Right atrium auricular region (tissue), 2 donors: ENCODE results near the gene UGT2A3. TPM values are rescaled to one million over a fixed set of nuclear protein-coding genes. Genes with fewer than 3 reads are reported as not detected.
"Not testable (repeated sequence)": the region's sequence is repeated elsewhere in the genome, so short reads cannot be mapped to it uniquely, and the experiment has no call there.

Source experiments
- DNase-seq: peaks from one replicate; pipeline ENCODE4 v3.0.0-alpha.2; 2019; ENCODE audit warnings: low spot score
- H3K27ac ChIP-seq, 2 donors: fragments of 200-600 bp; sonication (generic); 1 replicate in 1 of 2; 2 replicates in 1 of 2; pipeline ENCODE4 v1.5.1; 2016 to 2019
- H3K27me3 ChIP-seq, 2 donors: fragments of 200-600 bp; sonication (generic); one replicate each; pipeline versions ENCODE4 v1.5.1 to v1.6.0; 2017 to 2019
- H3K36me3 ChIP-seq: fragments of 200-600 bp; sonication (generic); one replicate; pipeline ENCODE4 v1.5.1; 2016
- H3K4me1 ChIP-seq, 2 donors: fragments of 200-600 bp; sonication (generic); one replicate each; pipeline versions ENCODE4 v1.5.1 to v1.6.0; 2017 to 2019
- H3K4me3 ChIP-seq, 2 donors: fragments of 200-600 bp; sonication (generic); 1 replicate in 1 of 2; 2 replicates in 1 of 2; pipeline ENCODE4 v1.5.1; 2017 to 2019; ENCODE audit warnings: mild to moderate bottlenecking in 1 of 2, moderate library complexity in 1 of 2
- H3K9me3 ChIP-seq, 2 donors: fragments of 200-600 bp; sonication (generic); one replicate each; pipeline ENCODE4 v1.5.1; 2019
- CTCF ChIP-seq, 2 donors: fragments of 200-600 bp; sonication (generic); IDR thresholded peaks; one replicate each; pipeline ENCODE4 v1.5.1; 2019; ENCODE audit warnings: antibody characterized with exemption in 2 of 2
- total RNA-seq, 2 donors: library from RNA; depleted of rRNA; stranded (reverse); fragments of >200 nt; gene quantifications; one replicate each; pipeline ENCODE4 v1.1.0, GENCODE V29; 2016

The UGT2A3 gene
- total RNA-seq, 2 donors from 2014 or later, result not detected

- Histone ChIP-seq H3K27me3 (no peaks in the 10 kb centered on the region), H3K9me3 (no peaks in the 10 kb centered on the region), H3K36me3 (no peaks in the 10 kb centered on the region), H3K27ac (no peak overlapping the region), H3K4me1 (no peaks in the 10 kb centered on the region), H3K4me3 (no peak overlapping the region)
- DNase-seq, result no peak
- no peak for TF ChIP-seq CTCF (IDR thresholded peaks at IDR 0.05)
Observed at GRCh38 chr4:68963374-68963773, 11.8 kb upstream of the UGT2A3 start.

DNA sequence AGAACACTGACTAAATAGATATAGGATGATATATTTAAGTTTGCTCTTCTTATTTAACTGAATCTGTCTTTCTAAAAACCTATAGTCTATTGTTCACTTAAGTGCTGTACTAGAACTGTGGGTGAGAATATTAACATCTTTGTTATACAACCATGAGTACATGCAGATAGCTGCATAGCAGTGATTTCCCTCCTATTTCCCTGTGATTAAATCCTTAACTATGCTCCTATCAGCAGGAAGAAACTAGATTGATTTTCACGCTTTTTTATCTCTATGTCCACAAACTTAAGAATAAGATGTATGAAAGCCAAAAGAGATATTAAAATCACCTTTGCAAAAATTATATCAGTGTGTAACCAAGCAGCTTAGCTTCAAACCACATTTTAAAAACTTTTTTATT is 11.3 kb upstream of the UGT2A3 start:
- no peaks in the 10 kb centered on the region for H3K27me3 ChIP-seq
- H3K27ac ChIP-seq, result no peak overlapping the region
- no peaks in the 10 kb centered on the region for H3K9me3 ChIP-seq
- DNase-seq, result no peak
- no peaks in the 10 kb centered on the region for H3K36me3 ChIP-seq
- no peaks in the 10 kb centered on the region for H3K4me1 ChIP-seq
- H3K4me3 ChIP-seq, result no peak overlapping the region
- TF ChIP-seq CTCF (IDR thresholded peaks at IDR 0.05), result no peak

DNA sequence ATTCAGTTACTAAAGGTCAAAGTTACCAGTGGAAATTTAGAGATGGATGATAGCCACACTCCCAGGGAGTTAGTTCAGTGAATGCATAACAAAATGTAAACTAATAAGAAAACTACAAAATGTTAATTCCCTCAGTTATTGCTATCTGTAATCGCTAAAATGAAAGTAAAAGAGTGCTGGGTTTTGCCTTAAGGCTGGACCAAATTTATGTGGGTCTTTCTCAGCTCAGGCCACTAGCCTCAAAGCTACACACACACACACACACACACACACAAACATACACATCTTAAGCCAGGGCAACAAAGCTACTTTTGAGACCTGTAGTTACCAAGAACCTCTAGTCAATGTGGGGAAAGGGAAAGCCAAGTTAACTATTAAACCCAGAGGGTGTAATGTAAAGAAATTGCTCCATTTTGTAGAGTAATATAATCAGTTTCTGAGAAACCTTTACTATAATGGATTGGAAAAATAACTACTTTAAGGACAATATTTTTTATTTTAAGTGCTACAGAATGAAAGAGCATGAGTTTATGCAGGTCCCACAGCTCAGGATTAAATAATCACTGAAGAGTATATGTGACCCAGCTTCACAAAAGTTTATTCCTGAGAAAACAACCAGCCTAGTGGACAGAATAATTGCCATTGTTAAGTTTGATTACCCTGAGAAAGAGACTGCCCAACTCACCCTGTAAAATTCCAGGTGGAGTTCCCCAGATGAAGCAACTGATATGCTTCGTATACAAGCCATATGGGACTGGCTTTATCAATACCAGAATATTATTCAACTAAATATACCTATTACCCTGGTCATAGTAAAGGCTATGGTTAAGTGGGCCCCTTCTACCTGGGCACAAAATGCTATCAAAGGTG is 8.9 kb upstream of the UGT2A3 start:
- Histone ChIP-seq H3K36me3 (no peaks in the 10 kb centered on the region), H3K4me3 (no peak overlapping the region), H3K9me3 (no peaks in the 10 kb centered on the region), H3K4me1 (no peaks in the 10 kb centered on the region), H3K27me3 (no peaks in the 10 kb centered on the region), H3K27ac (no peak overlapping the region)
- no peak for DNase-seq
- TF ChIP-seq CTCF (IDR thresholded peaks at IDR 0.05), result no peak

DNA sequence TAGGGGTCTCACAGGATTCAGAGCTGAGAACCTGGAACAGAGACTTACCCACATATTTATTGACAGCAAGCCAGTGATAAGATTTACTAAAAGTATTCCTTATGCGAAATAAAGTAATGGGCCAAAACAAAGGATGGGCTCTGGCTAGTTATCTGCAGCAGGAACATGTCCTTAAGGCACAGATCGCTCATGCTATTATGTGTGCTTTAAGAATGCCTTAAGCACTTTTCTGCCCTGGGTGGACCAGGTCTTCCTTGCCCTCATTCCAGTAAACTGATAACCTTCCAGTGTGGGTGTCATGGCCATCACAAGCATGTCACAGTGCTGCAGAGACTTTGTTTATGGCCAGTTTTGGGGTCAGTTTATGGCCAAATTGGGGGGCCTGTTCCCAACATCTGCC is 7.5 kb upstream of the UGT2A3 start:
- not testable (repeated sequence) for H3K4me3 ChIP-seq, H3K27me3 ChIP-seq, DNase-seq, H3K4me1 ChIP-seq, H3K36me3 ChIP-seq, H3K9me3 ChIP-seq, H3K27ac ChIP-seq

GRCh38 chr4:68954126-68954525 is 2.5 kb upstream of the UGT2A3 start:
- Histone ChIP-seq H3K4me1 (no peaks in the 10 kb centered on the region), H3K27me3 (no peaks in the 10 kb centered on the region), H3K27ac (no peak overlapping the region), H3K4me3 (no peak overlapping the region), H3K36me3 (no peaks in the 10 kb centered on the region), H3K9me3 (no peaks in the 10 kb centered on the region)
- TF ChIP-seq CTCF (IDR thresholded peaks at IDR 0.05), result no peak
- DNase-seq, result no peak

DNA sequence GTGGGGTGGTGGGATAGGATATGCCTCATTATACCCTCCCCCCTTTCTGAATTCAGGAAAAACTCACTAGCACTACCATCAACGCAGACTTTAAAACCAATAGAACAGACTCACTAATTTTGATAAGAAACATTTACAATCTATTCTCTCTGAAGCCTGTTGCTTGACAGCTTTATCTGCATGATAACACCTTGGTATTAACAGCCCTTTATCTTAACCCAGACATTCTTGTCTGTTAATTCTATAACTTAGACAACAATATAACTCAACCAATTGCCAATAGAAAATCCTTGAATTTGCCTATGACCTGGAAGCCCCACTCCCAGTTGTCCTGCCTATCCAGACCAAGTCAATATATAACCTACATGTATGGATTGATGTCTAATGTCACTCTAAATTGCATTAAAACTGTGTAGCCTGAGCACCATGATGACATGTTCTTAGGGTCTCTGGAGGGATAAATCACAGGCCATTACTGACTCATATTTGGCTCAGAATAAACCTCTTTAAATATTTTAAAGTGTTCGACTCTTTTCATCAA is 1.5 kb upstream of the UGT2A3 start:
- no peak for DNase-seq
- H3K4me3 ChIP-seq, result no peak overlapping the region
- H3K36me3 ChIP-seq, result no peaks in the 10 kb centered on the region
- H3K27ac ChIP-seq, result no peak overlapping the region
- no peaks in the 10 kb centered on the region for H3K27me3 ChIP-seq
- no peaks in the 10 kb centered on the region for H3K4me1 ChIP-seq
- no peaks in the 10 kb centered on the region for H3K9me3 ChIP-seq
- no peak for TF ChIP-seq CTCF (IDR thresholded peaks at IDR 0.05)
